Neuronal stem cell (in vitro differentiated cells): ENCODE data around the gene MAP3K3.
A peak's percentile ranks its signal among the peaks of the same experiment; 100 is the strongest.

ENCODE experiments used
- DNase-seq: peaks from one replicate; pipeline ENCODE4 v3.0.0-alpha.2; 2013; ENCODE audit warnings: low spot score
- H2AFZ ChIP-seq: one replicate; pipeline ENCODE4 v1.6.1; 2013; ENCODE audit warnings: mild to moderate bottlenecking, low read length, inconsistent platforms
- H2AK5ac ChIP-seq: 2 replicates; pipeline ENCODE4 v1.6.1; 2013; ENCODE audit warnings: low read depth, mild to moderate bottlenecking, inconsistent platforms, low read length, moderate library complexity, mixed read lengths
- H2BK120ac ChIP-seq: 2 replicates; pipeline ENCODE4 v1.6.1; 2013; ENCODE audit warnings: low read depth, mild to moderate bottlenecking, inconsistent platforms, low read length, moderate library complexity, mixed read lengths
- H2BK12ac ChIP-seq: one replicate; pipeline ENCODE4 v1.6.1; 2013; ENCODE audit warnings: low read length, inconsistent platforms
- H2BK15ac ChIP-seq: 2 replicates; pipeline ENCODE4 v1.6.1; 2013; ENCODE audit warnings: mild to moderate bottlenecking, low read length, inconsistent platforms, mixed read lengths
- H2BK5ac ChIP-seq: one replicate; pipeline ENCODE4 v1.6.1; 2013; ENCODE audit warnings: inconsistent platforms, mild to moderate bottlenecking, low read length, moderate library complexity
- H3K14ac ChIP-seq: one replicate; pipeline ENCODE4 v1.6.1; 2013; ENCODE audit warnings: low read length, inconsistent platforms
- H3K18ac ChIP-seq: 2 replicates; pipeline ENCODE4 v1.6.1; 2013; ENCODE audit warnings: low read length, inconsistent platforms
- H3K23ac ChIP-seq: 2 replicates; pipeline ENCODE4 v1.6.1; 2013; ENCODE audit warnings: low read depth, mild to moderate bottlenecking, mixed read lengths, low read length, inconsistent platforms; ENCODE audit not compliant: poor library complexity
- H3K27ac ChIP-seq: replicated peaks from 3 replicates; pipeline ENCODE4 v1.5.1; 2013; ENCODE audit warnings: low read length, inconsistent platforms
- H3K27me3 ChIP-seq, 3 experiments: 2 replicates each; pipeline ENCODE4 v1.6.1; 2013; ENCODE audit warnings: low read length in 3 of 3, mild to moderate bottlenecking in 2 of 3, inconsistent platforms in 1 of 3, low read depth in 1 of 3, mixed read lengths in 1 of 3, moderate library complexity in 1 of 3; ENCODE audit not compliant: control insufficient read depth in 3 of 3, insufficient read depth in 3 of 3
- H3K36me3 ChIP-seq, 2 donors: replicated peaks in 1 of 2; 2 replicates each; pipeline ENCODE4 v1.6.1; 2013; ENCODE audit warnings: low read length in 2 of 2; ENCODE audit not compliant: control insufficient read depth in 2 of 2, insufficient read depth in 2 of 2
- H3K4ac ChIP-seq: 2 replicates; pipeline ENCODE4 v1.6.1; 2013; ENCODE audit warnings: inconsistent platforms, mild to moderate bottlenecking, low read length, moderate library complexity
- H3K4me1 ChIP-seq, 2 donors: 1 replicate in 1 of 2; 2 replicates in 1 of 2; pipeline ENCODE4 v1.6.1; 2013; ENCODE audit warnings: low read length in 2 of 2, low read depth in 1 of 2; ENCODE audit not compliant: control insufficient read depth in 2 of 2, insufficient read depth in 1 of 2
- H3K4me2 ChIP-seq: one replicate; pipeline ENCODE4 v1.6.1; 2013; ENCODE audit warnings: mild to moderate bottlenecking, low read length, inconsistent platforms; ENCODE audit not compliant: insufficient read depth, poor library complexity, severe bottlenecking
- H3K4me3 ChIP-seq, 2 donors: 2 replicates each; pipeline ENCODE4 v1.5.1; 2013; ENCODE audit warnings: low read length in 2 of 2, mild to moderate bottlenecking in 2 of 2, inconsistent platforms in 1 of 2, moderate library complexity in 1 of 2
- H3K79me1 ChIP-seq: one replicate; pipeline ENCODE4 v1.6.1; 2013; ENCODE audit warnings: low read depth, mild to moderate bottlenecking, inconsistent platforms, low read length, moderate library complexity
- H3K9ac ChIP-seq: one replicate; pipeline ENCODE4 v1.6.1; 2013; ENCODE audit warnings: mild to moderate bottlenecking, low read depth, low read length, inconsistent platforms; ENCODE audit not compliant: poor library complexity
- H3K9me3 ChIP-seq, 2 donors: replicated peaks in 1 of 2; 2 replicates each; pipeline versions ENCODE3 to v1.6.1; 2013; ENCODE audit warnings: low read length in 2 of 2, mild to moderate bottlenecking in 2 of 2, inconsistent platforms in 1 of 2, low read depth in 1 of 2, mixed read lengths in 1 of 2, moderate library complexity in 1 of 2; ENCODE audit not compliant: control insufficient read depth in 2 of 2, insufficient read depth in 1 of 2
- H4K8ac ChIP-seq: one replicate; pipeline ENCODE4 v1.6.1; 2013; ENCODE audit warnings: low read depth, mild to moderate bottlenecking, inconsistent platforms, low read length, moderate library complexity
- H4K91ac ChIP-seq: one replicate; pipeline ENCODE4 v1.6.1; 2013; ENCODE audit warnings: low read length, low read depth, mild to moderate bottlenecking, inconsistent platforms; ENCODE audit not compliant: poor library complexity
- WGBS, 2 donors: extraction: QIAGEN DNeasy Blood & Tissue Kit; methylation state at CpG; one replicate each; pipeline ENCODE4 v1.1.7; 2013; ENCODE audit warnings: missing lambda C conversion rate in 2 of 2, mixed read lengths in 1 of 2; ENCODE audit not compliant: insufficient read length in 2 of 2, insufficient replicate concordance in 1 of 2; ENCODE audit errors: extremely low coverage in 2 of 2; 5-methylcytosine and 5-hydroxymethylcytosine counted together

MAP3K3 gene

DNA sequence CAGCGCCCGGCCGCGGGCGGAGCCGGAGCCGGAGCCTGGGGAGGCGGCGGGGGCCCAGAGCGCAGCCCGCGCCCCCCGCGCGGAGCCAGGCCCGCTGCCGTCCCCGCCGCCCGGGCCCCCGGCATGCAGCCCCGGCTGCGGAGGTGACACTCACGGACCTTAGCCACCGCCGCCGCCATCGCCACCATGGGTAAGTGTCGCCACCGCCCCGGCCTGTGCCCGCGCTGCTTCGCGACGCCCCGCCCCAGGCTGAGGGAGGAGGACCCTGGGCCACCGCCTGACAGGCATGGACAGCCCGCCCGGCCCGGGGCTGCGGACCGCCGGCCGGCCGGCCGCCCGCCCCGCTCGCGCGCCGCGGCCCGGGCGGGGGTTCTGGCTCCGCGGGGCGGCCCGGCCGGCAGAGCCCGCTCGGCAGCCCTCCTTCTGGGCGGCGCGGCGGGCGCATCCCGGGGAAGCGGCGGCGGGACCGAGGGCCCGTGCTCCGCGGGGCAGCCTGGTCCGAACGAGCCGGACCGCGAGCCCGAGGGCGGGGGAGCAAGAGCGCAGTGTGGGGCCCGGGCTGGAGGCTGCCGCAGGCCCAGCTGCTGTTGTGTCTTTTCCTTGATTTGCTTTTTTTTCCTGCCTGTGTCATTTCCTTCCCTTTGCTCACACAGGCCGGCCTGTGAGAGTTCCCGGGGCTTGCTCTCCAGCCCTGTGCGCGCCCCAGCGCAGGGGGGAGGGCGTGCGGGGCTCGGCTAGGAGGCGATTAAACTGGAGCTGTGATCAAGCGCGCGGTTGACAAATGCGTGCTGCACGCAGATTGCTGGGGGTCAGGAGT is 565 bp downstream of the MAP3K3 start:
- H3K4me1 ChIP-seq: peaks cover 2 to 17% of the 10 kb centered on the region in 2 donors
- no peak overlapping the region for H2BK12ac ChIP-seq
- peak overlapping the region; percentile 85 for H3K27ac ChIP-seq
- no peak overlapping the region for H2BK120ac ChIP-seq
- H3K79me1 ChIP-seq: peaks cover 6% of the 10 kb centered on the region
- H3K23ac ChIP-seq: peak overlapping the region; percentile 86
- H3K36me3 ChIP-seq: no peaks in the 10 kb centered on the region
- peak; percentile 59 for DNase-seq
- no peaks in the 10 kb centered on the region for H3K27me3 ChIP-seq
- peak overlapping the region; percentile 80 for H3K4me2 ChIP-seq
- WGBS, 2 donors: no CpG with 5 or more reads among the region's 100 CpGs
- H2AK5ac ChIP-seq: no peak overlapping the region
- H3K4me3 ChIP-seq: peak overlapping the region; percentile 88 to 98
- peak overlapping the region; percentile 56 for H3K14ac ChIP-seq
- H2BK15ac ChIP-seq: no peak overlapping the region
- no peak overlapping the region for H4K8ac ChIP-seq
- peak overlapping the region; percentile 85 for H2AFZ ChIP-seq
- H3K9ac ChIP-seq: peak overlapping the region; percentile 90
- no peaks in the 10 kb centered on the region for H3K9me3 ChIP-seq
- peak overlapping the region; percentile 83 for H3K18ac ChIP-seq
- H3K4ac ChIP-seq: no peak overlapping the region
- H4K91ac ChIP-seq: no peak overlapping the region
- peak overlapping the region; percentile 32 for H2BK5ac ChIP-seq

DNA sequence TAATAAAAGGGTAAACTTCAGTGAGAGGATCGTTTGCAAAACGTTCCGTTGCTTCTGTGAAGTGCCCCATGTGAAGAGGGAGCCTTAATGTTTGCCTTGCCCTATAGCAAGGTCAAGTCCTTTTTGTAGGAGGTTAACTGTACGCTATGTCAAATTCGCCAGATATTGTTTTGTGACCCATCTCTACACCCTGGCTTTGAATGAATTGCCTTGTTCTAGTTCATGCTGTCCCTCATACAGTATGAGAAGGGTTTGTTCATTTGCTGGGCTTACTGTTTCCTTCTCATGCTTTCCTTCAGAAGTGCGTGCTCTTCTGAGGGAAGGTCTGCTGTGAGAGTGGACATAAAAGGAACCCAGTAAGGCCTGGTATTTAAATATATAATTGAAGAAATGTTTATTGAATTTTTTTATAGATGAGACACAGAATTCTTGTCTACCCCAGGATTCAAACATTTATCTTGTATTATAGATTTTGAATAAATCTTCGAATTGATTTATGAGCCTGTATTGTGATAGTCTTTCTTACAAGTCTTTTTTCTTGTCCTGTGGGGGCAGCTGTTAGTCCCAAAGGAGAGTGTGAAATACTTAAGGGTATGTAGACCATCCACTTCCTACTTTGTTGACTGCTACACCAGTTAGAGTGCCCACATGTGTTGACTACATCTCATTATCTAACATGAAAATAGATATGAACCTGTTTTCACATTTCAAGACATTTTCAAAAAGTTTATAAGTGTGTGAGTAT is 1.7 kb downstream of the MAP3K3 start:
- Histone ChIP-seq H4K91ac (no peak overlapping the region), H2AFZ (no peak overlapping the region), H3K79me1 (peaks cover 6% of the 10 kb centered on the region), H3K36me3 (peaks cover 0 to 5% of the 10 kb centered on the region in 2 donors), H3K27ac (no peak overlapping the region), H3K4me1 (peaks cover 2 to 17% of the 10 kb centered on the region in 2 donors), H3K23ac (no peak overlapping the region), H2BK5ac (no peak overlapping the region), H2BK15ac (no peak overlapping the region), H3K14ac (no peak overlapping the region), H3K9me3 (no peaks in the 10 kb centered on the region), H4K8ac (no peak overlapping the region), H3K4ac (no peak overlapping the region), H2BK12ac (no peak overlapping the region), H3K27me3 (no peaks in the 10 kb centered on the region), H3K18ac (no peak overlapping the region), H3K9ac (no peak overlapping the region), H2BK120ac (no peak overlapping the region), H3K4me2 (no peak overlapping the region), H2AK5ac (no peak overlapping the region), H3K4me3 (peak overlapping the region in 1 of 2 donors; percentile 88)
- DNase-seq: no peak
- WGBS, 2 donors: no CpG with 5 or more reads among the region's 7 CpGs

DNA sequence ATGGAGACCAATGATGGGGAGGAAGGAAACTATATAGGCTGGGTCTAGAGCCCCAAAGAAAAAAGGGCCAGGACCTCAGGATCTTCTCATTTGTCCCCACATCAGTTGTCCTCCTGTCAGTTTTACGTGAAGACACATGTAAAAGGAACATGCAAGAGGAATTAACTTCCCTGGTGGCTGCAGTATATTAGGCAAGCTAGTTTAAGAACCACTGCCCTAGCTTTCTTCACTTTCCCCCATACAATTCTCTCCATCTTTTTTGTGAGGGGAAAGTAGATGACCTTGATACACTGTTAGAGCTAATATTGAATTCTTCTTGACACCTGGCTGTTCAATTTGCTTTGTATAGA is 2.3 kb downstream of the MAP3K3 start:
- Histone ChIP-seq H2BK12ac (no peak overlapping the region), H3K27ac (no peak overlapping the region), H3K27me3 (no peaks in the 10 kb centered on the region), H3K9ac (no peak overlapping the region), H2AFZ (no peak overlapping the region), H3K9me3 (no peaks in the 10 kb centered on the region), H3K79me1 (peaks cover 6% of the 10 kb centered on the region), H3K23ac (no peak overlapping the region), H2BK15ac (no peak overlapping the region), H3K4me2 (no peak overlapping the region), H3K36me3 (peaks cover 0 to 8% of the 10 kb centered on the region in 2 donors), H3K4me1 (peaks cover 2 to 17% of the 10 kb centered on the region in 2 donors), H3K4me3 (no peak overlapping the region), H2BK5ac (no peak overlapping the region), H2BK120ac (no peak overlapping the region), H4K8ac (no peak overlapping the region), H2AK5ac (no peak overlapping the region), H3K14ac (no peak overlapping the region), H3K18ac (no peak overlapping the region), H4K91ac (no peak overlapping the region), H3K4ac (no peak overlapping the region)
- DNase-seq: no peak
- no CpG with 5 or more reads among the region's 1 CpG for WGBS, 2 donors

DNA sequence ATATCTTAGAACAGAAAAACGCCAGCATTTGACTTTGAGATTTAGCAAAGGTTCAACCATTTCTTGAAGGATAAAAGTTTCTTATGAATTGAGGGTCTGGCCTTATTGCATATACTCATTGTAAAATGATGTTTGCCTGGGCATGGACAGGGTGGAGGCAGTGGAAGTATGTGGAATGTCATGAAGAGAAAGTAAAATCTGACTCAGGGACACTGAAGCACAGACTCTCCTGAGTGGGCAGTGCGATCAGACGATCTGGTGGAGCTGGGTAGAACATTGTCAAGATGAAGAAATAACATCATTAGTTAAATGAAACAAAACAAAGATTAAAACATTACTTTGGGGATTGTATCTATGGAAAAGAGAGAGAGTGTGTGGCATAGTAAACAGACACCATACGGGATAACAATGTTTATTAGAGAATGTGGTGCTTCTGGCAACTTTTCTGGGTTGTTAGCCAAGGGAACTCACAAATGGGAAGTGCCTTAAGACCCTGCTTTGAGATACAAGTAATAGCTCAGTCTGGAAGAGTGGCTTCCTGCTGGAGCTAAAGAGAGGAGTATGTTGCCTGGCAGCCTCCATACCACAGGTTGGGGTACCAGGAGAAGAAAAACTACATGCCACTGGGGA is 4.4 kb downstream of the MAP3K3 start:
- no peak overlapping the region for H3K23ac ChIP-seq
- H3K9me3 ChIP-seq: no peaks in the 10 kb centered on the region
- H3K36me3 ChIP-seq: peaks cover 0 to 11% of the 10 kb centered on the region in 2 donors
- no peak overlapping the region for H3K14ac ChIP-seq
- H2BK120ac ChIP-seq: no peak overlapping the region
- H3K4me2 ChIP-seq: no peak overlapping the region
- no peak overlapping the region for H2BK5ac ChIP-seq
- no peak overlapping the region for H3K18ac ChIP-seq
- no peak overlapping the region for H4K8ac ChIP-seq
- peaks cover 2 to 13% of the 10 kb centered on the region in 2 donors for H3K4me1 ChIP-seq
- peaks cover 6% of the 10 kb centered on the region for H3K79me1 ChIP-seq
- no peaks in the 10 kb centered on the region for H3K27me3 ChIP-seq
- H4K91ac ChIP-seq: no peak overlapping the region
- no peak overlapping the region for H2AK5ac ChIP-seq
- H3K27ac ChIP-seq: no peak overlapping the region
- H3K4me3 ChIP-seq: no peak overlapping the region
- WGBS, 2 donors: no CpG with 5 or more reads among the region's 4 CpGs
- no peak overlapping the region for H2BK15ac ChIP-seq
- no peak overlapping the region for H2BK12ac ChIP-seq
- no peak for DNase-seq
- H3K4ac ChIP-seq: no peak overlapping the region
- no peak overlapping the region for H3K9ac ChIP-seq
- no peak overlapping the region for H2AFZ ChIP-seq
